Lung (tissue), 12 donors: Measurements from ENCODE around the gene PTGES. TPM values are rescaled to one million over a fixed set of nuclear protein-coding genes. Genes with fewer than 3 reads are reported as not detected.

Experiments
- ATAC-seq: fragments of 200-7000 bp; cut with Tn5 transposase; one replicate; pipeline ENCODE4 v1.9.1; 2020; ENCODE audit warnings: moderate number of reproducible peaks; ENCODE audit not compliant: insufficient read depth, low FRiP score
- DNase-seq, 3 donors: peaks; one replicate each; pipeline ENCODE4 v3.0.0-alpha.2; 2013 to 2017
- H3K27ac ChIP-seq, 2 donors: one replicate each; pipeline ENCODE4 v1.5.1; 2013; ENCODE audit warnings: mild to moderate bottlenecking in 2 of 2, moderate library complexity in 2 of 2, control low read depth in 1 of 2, inconsistent platforms in 1 of 2, low read depth in 1 of 2, low read length in 1 of 2
- H3K27me3 ChIP-seq, 3 donors: one replicate each; pipeline ENCODE4 v1.5.1; 2013; ENCODE audit warnings: low read length in 2 of 3; ENCODE audit not compliant: control insufficient read depth in 3 of 3, insufficient read depth in 3 of 3
- H3K36me3 ChIP-seq, 4 donors: one replicate each; pipeline ENCODE4 v1.5.1; 2013; ENCODE audit warnings: low read length in 4 of 4, mild to moderate bottlenecking in 1 of 4, moderate library complexity in 1 of 4; ENCODE audit not compliant: control insufficient read depth in 4 of 4, insufficient read depth in 4 of 4
- H3K4me1 ChIP-seq, 5 donors: one replicate each; pipeline ENCODE4 v1.5.1; 2013; ENCODE audit warnings: low read length in 5 of 5, mild to moderate bottlenecking in 2 of 5, moderate library complexity in 1 of 5; ENCODE audit not compliant: control insufficient read depth in 5 of 5, insufficient read depth in 5 of 5
- H3K4me3 ChIP-seq: one replicate; pipeline ENCODE4 v1.5.1; 2013; ENCODE audit warnings: mild to moderate bottlenecking, control low read depth, moderate library complexity
- H3K9ac ChIP-seq, 2 donors: one replicate each; pipeline ENCODE4 v1.5.1; 2013; ENCODE audit warnings: low read length in 2 of 2, control low read depth in 1 of 2; ENCODE audit not compliant: insufficient read depth in 1 of 2
- H3K9me3 ChIP-seq, 4 donors: one replicate each; pipeline ENCODE4 v1.5.1; 2013; ENCODE audit warnings: low read length in 3 of 4, mild to moderate bottlenecking in 1 of 4, moderate library complexity in 1 of 4; ENCODE audit not compliant: control insufficient read depth in 4 of 4, insufficient read depth in 3 of 4
- CTCF ChIP-seq: IDR thresholded peaks from 2 replicates; pipeline ENCODE4 v1.5.1; 2012; ENCODE audit warnings: mild to moderate bottlenecking; ENCODE audit errors: control extremely low read depth, extremely low read depth
- WGBS, 2 donors: extraction: QIAGEN DNeasy Blood & Tissue Kit; methylation state at CpG; one replicate each; pipeline ENCODE4 v1.1.7; 2013; 5-methylcytosine and 5-hydroxymethylcytosine counted together
- polyA plus RNA-seq, 2 donors: library from polyadenylated mRNA; stranded (reverse); fragments of 200-250 nt; gene quantifications; one replicate each; pipeline ENCODE4 v1.2.1, GENCODE V29; 2013
- total RNA-seq, 2 donors: library from RNA; depleted of rRNA in 1 of 2; stranded (reverse); fragments of >200 nt in 1 of 2; gene quantifications; one replicate each; pipeline ENCODE4 v1.2.1, GENCODE V29; 2014 to 2021
- donor health status: control.
- donor health status: control.
- donor health status: Bipolar disorder and iron deficiency.
- donor health status: healthy.
- donor health status: DM: yes; HTN: yes; CAD: no.

The PTGES gene
- total and polyA plus RNA-seq, 4 donors: 8.0 to 19.8 (median 14.0) TPM

- Histone ChIP-seq H3K36me3 (no peaks in the 10 kb centered on the region), H3K9ac (no peak overlapping the region), H3K4me1 (peaks cover 0 to 5% (median 0%) of the 10 kb centered on the region in 5 donors), H3K27me3 (peaks cover 0 to 7% (median 0%) of the 10 kb centered on the region in 3 donors), H3K4me3 (no peak overlapping the region), H3K27ac (no peak overlapping the region), H3K9me3 (peaks cover 0 to 2% (median 0%) of the 10 kb centered on the region in 4 donors)
- TF ChIP-seq CTCF: no peak
- 81 to 86% methylated on average over 30 to 31 of the region's 31 CpGs for WGBS, 2 donors
- ATAC-seq (no peak), DNase-seq (no peak)
Measured at GRCh38 chr9:129720181-129720864, 32.5 kb downstream of the PTGES start.

DNA sequence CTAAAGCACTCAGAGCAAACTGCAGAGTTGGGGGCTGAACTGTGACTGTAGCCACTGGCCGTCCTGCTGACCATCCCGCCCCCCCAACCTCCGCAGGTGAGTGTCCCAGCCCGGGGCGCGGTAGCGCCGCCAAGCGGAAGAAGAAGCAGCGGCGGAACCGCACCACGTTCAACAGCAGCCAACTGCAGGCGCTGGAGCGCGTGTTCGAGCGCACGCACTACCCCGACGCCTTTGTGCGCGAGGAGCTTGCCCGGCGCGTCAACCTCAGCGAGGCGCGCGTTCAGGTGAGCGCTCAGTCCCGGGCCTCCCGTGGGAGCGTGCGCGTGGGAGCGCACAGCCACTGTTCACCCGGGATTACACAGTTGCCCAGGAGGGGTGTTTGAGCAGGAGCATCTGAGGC, 33.7 kb downstream of the PTGES start:
- no peak for TF ChIP-seq CTCF
- Histone ChIP-seq H3K9me3 (peaks cover 0 to 2% (median 0%) of the 10 kb centered on the region in 4 donors), H3K4me3 (no peak overlapping the region), H3K36me3 (no peaks in the 10 kb centered on the region), H3K27me3 (peaks cover 0 to 7% (median 0%) of the 10 kb centered on the region in 3 donors), H3K27ac (no peak overlapping the region), H3K9ac (no peak overlapping the region), H3K4me1 (peaks cover 0 to 5% (median 0%) of the 10 kb centered on the region in 5 donors)
- 64 to 77% methylated on average over 38 of the region's 38 CpGs for WGBS, 2 donors
- no peak for DNase-seq
- ATAC-seq: no peak

DNA sequence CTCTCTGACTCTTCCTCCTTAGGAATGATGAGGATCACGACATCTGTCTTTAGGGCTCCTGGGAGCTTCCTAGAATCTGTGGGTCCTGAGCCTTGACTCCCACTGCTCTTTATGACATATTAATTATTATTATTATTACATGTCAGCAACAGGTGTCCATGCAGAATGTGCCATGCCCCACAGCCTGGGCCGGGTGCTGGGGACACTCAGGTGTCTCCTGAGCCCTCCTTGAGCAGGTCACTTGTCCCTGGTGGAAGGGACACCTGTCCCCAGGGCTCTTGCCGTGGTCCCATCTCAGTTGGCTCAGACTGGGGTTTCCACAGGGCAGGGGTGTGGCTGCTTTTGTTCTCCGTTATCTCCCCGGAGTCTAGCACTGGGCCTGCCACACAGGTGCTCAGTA, 34.2 kb downstream of the PTGES start:
- H3K9me3 ChIP-seq: peaks cover 0 to 2% (median 0%) of the 10 kb centered on the region in 4 donors
- no peak overlapping the region for H3K4me3 ChIP-seq
- DNase-seq (no peak), ATAC-seq (no peak)
- H3K9ac ChIP-seq: no peak overlapping the region
- no peak for TF ChIP-seq CTCF
- no peak overlapping the region for H3K27ac ChIP-seq
- peaks cover 0 to 5% (median 0%) of the 10 kb centered on the region in 5 donors for H3K4me1 ChIP-seq
- H3K36me3 ChIP-seq: no peaks in the 10 kb centered on the region
- H3K27me3 ChIP-seq: peaks cover 0 to 7% (median 0%) of the 10 kb centered on the region in 3 donors
- 72 to 85% methylated on average over 5 of the region's 5 CpGs for WGBS, 2 donors
